ENCODE results near the gene SNX3.

- TF ChIP-seq TAF1 (IDR thresholded peaks at IDR 0.05; ENCODE audit: low read depth, low read length), result no peak
- TF ChIP-seq POLR2A (IDR thresholded peaks at IDR 0.05; ENCODE audit: low read depth, low read length), result no peak
- no peak for TF ChIP-seq SPI1 (IDR thresholded peaks at IDR 0.05; ENCODE audit: low read depth, low read length)
- no peak for TF ChIP-seq POLR2AphosphoS5 (IDR thresholded peaks at IDR 0.05; ENCODE audit: low read depth, low read length)
- TF ChIP-seq PAX5 (IDR thresholded peaks at IDR 0.05; ENCODE audit: insufficient read depth, low read length, severe bottlenecking), result no peak
- TF ChIP-seq POU2F2 (IDR thresholded peaks at IDR 0.05; ENCODE audit: low read depth, low read length), result no peak
Observed at GRCh38 chr6:108252055-108252454, 8.8 kb downstream of the SNX3 start.

All from GM12891 (cell line).